GM12801 (cell line): ENCODE data around the gene CDK6.

Experiments used
- CTCF ChIP-seq: IDR thresholded peaks from one replicate; pipeline ENCODE4 v1.5.1; 2011; ENCODE audit warnings: control low read depth; ENCODE audit not compliant: insufficient read length; ENCODE audit errors: extremely low read depth

Gene CDK6

GRCh38 chr7:92699966-92700514 is 136.3 kb downstream of the CDK6 start:
- TF ChIP-seq CTCF = no peak

GRCh38 chr7:92699560-92699959 is 136.8 kb downstream of the CDK6 start:
- TF ChIP-seq CTCF = no peak

- TF ChIP-seq CTCF = no peak
Observed at GRCh38 chr7:92698237-92698841, 138.0 kb downstream of the CDK6 start.

GRCh38 chr7:92697414-92697813 is 139.0 kb downstream of the CDK6 start:
- TF ChIP-seq CTCF = no peak

- no peak for TF ChIP-seq CTCF
Observed at GRCh38 chr7:92697012-92697411, 139.4 kb downstream of the CDK6 start.

GRCh38 chr7:92696584-92696983 is 139.8 kb downstream of the CDK6 start:
- TF ChIP-seq CTCF = no peak

GRCh38 chr7:92695308-92696261 is 140.8 kb downstream of the CDK6 start:
- TF ChIP-seq CTCF = no peak
